ENCODE data around the gene DYNLT2.
A peak's percentile ranks its signal among the peaks of the same experiment; 100 is the strongest.

DYNLT2 gene

DNA sequence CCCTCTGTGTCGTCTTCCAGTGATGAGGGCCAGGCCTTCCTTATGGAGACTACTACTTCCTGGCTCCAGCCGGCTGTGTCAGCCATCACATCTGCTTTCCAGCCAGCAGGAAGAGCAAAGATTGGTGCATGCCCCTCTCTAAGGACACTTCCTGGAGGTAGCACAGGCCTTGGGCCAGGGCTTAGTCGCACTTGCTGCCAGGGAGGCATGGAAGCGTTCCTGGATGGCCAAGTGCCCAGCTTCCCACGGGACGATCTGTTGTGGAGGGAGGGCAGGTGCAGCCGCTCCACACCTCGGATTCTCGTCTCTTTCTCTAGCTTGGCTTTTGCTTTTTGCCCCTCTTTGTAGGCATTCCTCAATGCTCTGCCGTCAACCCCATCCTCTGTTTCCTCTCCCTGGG lies 11.9 kb upstream of the DYNLT2 start:
- Mint-ChIP-seq H3K27me3 (ENCODE audit: low read depth, poor library complexity) (no peaks in the 10 kb centered on the region), H3K27ac (peak overlapping the region; percentile 93)

GRCh38 chr6:169755162-169755561 lies 3.8 kb upstream of the DYNLT2 start:
- no peaks in the 10 kb centered on the region for H3K9me3 Mint-ChIP-seq
- H3K36me3 Mint-ChIP-seq (ENCODE audit: low read depth) = peaks cover 36% of the 10 kb centered on the region
- TF ChIP-seq, protein P1, sequence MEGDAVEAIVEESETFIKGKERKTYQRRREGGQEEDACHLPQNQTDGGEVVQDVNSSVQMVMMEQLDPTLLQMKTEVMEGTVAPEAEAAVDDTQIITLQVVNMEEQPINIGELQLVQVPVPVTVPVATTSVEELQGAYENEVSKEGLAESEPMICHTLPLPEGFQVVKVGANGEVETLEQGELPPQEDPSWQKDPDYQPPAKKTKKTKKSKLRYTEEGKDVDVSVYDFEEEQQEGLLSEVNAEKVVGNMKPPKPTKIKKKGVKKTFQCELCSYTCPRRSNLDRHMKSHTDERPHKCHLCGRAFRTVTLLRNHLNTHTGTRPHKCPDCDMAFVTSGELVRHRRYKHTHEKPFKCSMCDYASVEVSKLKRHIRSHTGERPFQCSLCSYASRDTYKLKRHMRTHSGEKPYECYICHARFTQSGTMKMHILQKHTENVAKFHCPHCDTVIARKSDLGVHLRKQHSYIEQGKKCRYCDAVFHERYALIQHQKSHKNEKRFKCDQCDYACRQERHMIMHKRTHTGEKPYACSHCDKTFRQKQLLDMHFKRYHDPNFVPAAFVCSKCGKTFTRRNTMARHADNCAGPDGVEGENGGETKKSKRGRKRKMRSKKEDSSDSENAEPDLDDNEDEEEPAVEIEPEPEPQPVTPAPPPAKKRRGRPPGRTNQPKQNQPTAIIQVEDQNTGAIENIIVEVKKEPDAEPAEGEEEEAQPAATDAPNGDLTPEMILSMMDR (IDR thresholded peaks at IDR 0.05) = no peak
- peak overlapping the region; percentile 84 for H3K27ac Mint-ChIP-seq
- DNase-seq = no peak
- H3K4me1 Mint-ChIP-seq = peaks cover 49% of the 10 kb centered on the region
- no peaks in the 10 kb centered on the region for H3K27me3 Mint-ChIP-seq (ENCODE audit: low read depth, poor library complexity)
- no peak overlapping the region for H3K4me3 Mint-ChIP-seq

More for the DNA sequence above, 11.9 kb upstream of the DYNLT2 start:
- peak overlapping the region; percentile 54 for H3K4me3 Mint-ChIP-seq
- TF ChIP-seq, protein P1 (IDR thresholded peaks at IDR 0.05) = no peak
- peaks cover 47% of the 10 kb centered on the region for H3K36me3 Mint-ChIP-seq (ENCODE audit: low read depth)
- no peaks in the 10 kb centered on the region for H3K9me3 Mint-ChIP-seq
- no peak for DNase-seq
- peaks cover 20% of the 10 kb centered on the region for H3K4me1 Mint-ChIP-seq

DNA sequence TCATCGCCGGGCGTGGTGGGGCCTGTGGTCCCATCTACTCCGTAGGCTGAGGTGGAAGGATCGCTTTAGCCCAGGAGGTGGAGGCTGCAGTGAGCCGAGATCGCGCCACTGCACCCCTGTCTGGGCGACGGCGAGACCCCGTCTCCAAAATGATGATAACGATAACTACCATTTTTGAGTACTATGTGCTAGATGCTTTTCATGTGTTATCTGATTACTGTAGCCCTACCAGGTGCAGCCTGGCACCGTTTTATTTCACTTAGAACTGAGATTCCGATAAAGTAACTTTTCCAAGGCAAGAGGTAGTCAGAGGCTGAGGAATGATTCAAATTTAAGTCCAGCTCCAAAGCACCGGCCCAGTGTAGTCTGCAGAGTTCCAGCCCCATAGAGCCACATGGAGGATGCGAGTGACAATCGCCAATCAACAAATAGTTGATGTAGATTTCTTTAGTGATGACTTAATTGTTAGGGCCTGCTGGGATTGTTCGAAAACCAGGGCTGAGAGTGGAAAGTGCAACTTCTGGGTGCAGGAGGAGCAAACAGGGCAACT lies 777 bp upstream of the DYNLT2 start:
- H3K4me1 Mint-ChIP-seq = peaks cover 58% of the 10 kb centered on the region
- TF ChIP-seq, protein P1 (IDR thresholded peaks at IDR 0.05) = no peak
- peak overlapping the region; percentile 98 for H3K27ac Mint-ChIP-seq
- H3K36me3 Mint-ChIP-seq (ENCODE audit: low read depth) = peaks cover 22% of the 10 kb centered on the region
- no peaks in the 10 kb centered on the region for H3K27me3 Mint-ChIP-seq (ENCODE audit: low read depth, poor library complexity)
- peaks cover 8% of the 10 kb centered on the region for H3K9me3 Mint-ChIP-seq
- no peak for DNase-seq
- H3K4me3 Mint-ChIP-seq = peak overlapping the region; percentile 100

GRCh38 chr6:169746556-169746955 lies 4.8 kb downstream of the DYNLT2 start:
- Mint-ChIP-seq H3K4me1 (peaks cover 21% of the 10 kb centered on the region), H3K27me3 (ENCODE audit: low read depth, poor library complexity) (no peaks in the 10 kb centered on the region), H3K36me3 (ENCODE audit: low read depth) (peaks cover 21% of the 10 kb centered on the region), H3K4me3 (no peak overlapping the region), H3K27ac (no peak overlapping the region), H3K9me3 (peaks cover 27% of the 10 kb centered on the region)
- TF ChIP-seq, protein P1 (IDR thresholded peaks at IDR 0.05) = no peak
- no peak for DNase-seq

- no peak overlapping the region for H3K4me3 Mint-ChIP-seq
Observed at GRCh38 chr6:169745405-169745804, 6.0 kb downstream of the DYNLT2 start.

More at GRCh38 chr6:169745405-169745804, 6.0 kb downstream of the DYNLT2 start:
- peaks cover 27% of the 10 kb centered on the region for H3K9me3 Mint-ChIP-seq
- TF ChIP-seq, protein P1 (IDR thresholded peaks at IDR 0.05) = no peak
- H3K4me1 Mint-ChIP-seq = peaks cover 11% of the 10 kb centered on the region
- DNase-seq = no peak
- H3K27ac Mint-ChIP-seq = no peak overlapping the region
- H3K27me3 Mint-ChIP-seq (ENCODE audit: low read depth, poor library complexity) = no peaks in the 10 kb centered on the region
- H3K36me3 Mint-ChIP-seq (ENCODE audit: low read depth) = peaks cover 21% of the 10 kb centered on the region
